H1 (cell line): Measurements from ENCODE around the gene LMOD2. TPM values are rescaled to one million over a fixed set of nuclear protein-coding genes. Genes with fewer than 3 reads are reported as not detected.

Source experiments
- ATF3 ChIP-seq: IDR thresholded peaks from 2 replicates; pipeline ENCODE4 v1.6.1; 2011; ENCODE audit warnings: low read depth, mild to moderate bottlenecking, low read length; ENCODE audit not compliant: insufficient read depth
- CTBP2 ChIP-seq: IDR thresholded peaks from 2 replicates; pipeline ENCODE4 v1.7.0; 2011; ENCODE audit warnings: borderline replicate concordance, mild to moderate bottlenecking, moderate library complexity, mixed read lengths, low read length; ENCODE audit not compliant: insufficient read depth, insufficient read length
- EP300 ChIP-seq, 2 experiments: IDR thresholded peaks; 1 replicate in 1 of 2; 2 replicates in 1 of 2; pipeline ENCODE4 v1.6.1; 2011 to 2012; ENCODE audit warnings: low read depth in 2 of 2, low read length in 2 of 2, mild to moderate bottlenecking in 2 of 2, borderline replicate concordance in 1 of 2, inconsistent platforms in 1 of 2, moderate library complexity in 1 of 2
- SRF ChIP-seq: IDR thresholded peaks from 2 replicates; pipeline ENCODE4 v1.6.1; 2011; ENCODE audit warnings: mild to moderate bottlenecking, low read depth, low read length, moderate library complexity
- polyA plus RNA-seq, 7 experiments: library from polyadenylated mRNA; depleted of rRNA in 3 of 7; stranded (reverse) in 5 of 7; unstranded in 2 of 7; fragments of >200 nt in 5 of 7; fragments of 200-250 nt in 2 of 7; gene quantifications; 1 replicate in 5 of 7; 2 replicates in 1 of 7; 4 replicates in 1 of 7; pipeline versions ENCODE4 v1.2.1 to v1.2.3, GENCODE V29; 2011 to 2013; ENCODE audit warnings: missing spikeins in 2 of 7, mixed read lengths in 2 of 7
- total RNA-seq: library from RNA; stranded (reverse); fragmentation: NEBNext Ultra II Directional; extraction: Animal tissue kit (Norgen Biotek cat#: 25700); gene quantifications from 2 replicates; pipeline ENCODE4 v1.2.1, GENCODE V29; 2021
- TF ChIP-seq, protein P1 (sequence below): fragments of 300-600 bp; sonication (generic); IDR thresholded peaks from 2 replicates; pipeline ENCODE4 v1.7.1; 2012; ENCODE audit warnings: low read length, moderate library complexity, mild to moderate bottlenecking, inconsistent platforms; ENCODE audit not compliant: insufficient replicate concordance

The LMOD2 gene
- total and polyA plus RNA-seq, 2 of the 8 experiments (the other 6 are each of a cell fraction or from before 2014, with no cell fraction given) = 0.03 to 0.22 TPM

GRCh38 chr7:123640583-123640982 lies 15.1 kb upstream of the LMOD2 start (continued):
- no peak for TF ChIP-seq ATF3
- TF ChIP-seq, protein P1, sequence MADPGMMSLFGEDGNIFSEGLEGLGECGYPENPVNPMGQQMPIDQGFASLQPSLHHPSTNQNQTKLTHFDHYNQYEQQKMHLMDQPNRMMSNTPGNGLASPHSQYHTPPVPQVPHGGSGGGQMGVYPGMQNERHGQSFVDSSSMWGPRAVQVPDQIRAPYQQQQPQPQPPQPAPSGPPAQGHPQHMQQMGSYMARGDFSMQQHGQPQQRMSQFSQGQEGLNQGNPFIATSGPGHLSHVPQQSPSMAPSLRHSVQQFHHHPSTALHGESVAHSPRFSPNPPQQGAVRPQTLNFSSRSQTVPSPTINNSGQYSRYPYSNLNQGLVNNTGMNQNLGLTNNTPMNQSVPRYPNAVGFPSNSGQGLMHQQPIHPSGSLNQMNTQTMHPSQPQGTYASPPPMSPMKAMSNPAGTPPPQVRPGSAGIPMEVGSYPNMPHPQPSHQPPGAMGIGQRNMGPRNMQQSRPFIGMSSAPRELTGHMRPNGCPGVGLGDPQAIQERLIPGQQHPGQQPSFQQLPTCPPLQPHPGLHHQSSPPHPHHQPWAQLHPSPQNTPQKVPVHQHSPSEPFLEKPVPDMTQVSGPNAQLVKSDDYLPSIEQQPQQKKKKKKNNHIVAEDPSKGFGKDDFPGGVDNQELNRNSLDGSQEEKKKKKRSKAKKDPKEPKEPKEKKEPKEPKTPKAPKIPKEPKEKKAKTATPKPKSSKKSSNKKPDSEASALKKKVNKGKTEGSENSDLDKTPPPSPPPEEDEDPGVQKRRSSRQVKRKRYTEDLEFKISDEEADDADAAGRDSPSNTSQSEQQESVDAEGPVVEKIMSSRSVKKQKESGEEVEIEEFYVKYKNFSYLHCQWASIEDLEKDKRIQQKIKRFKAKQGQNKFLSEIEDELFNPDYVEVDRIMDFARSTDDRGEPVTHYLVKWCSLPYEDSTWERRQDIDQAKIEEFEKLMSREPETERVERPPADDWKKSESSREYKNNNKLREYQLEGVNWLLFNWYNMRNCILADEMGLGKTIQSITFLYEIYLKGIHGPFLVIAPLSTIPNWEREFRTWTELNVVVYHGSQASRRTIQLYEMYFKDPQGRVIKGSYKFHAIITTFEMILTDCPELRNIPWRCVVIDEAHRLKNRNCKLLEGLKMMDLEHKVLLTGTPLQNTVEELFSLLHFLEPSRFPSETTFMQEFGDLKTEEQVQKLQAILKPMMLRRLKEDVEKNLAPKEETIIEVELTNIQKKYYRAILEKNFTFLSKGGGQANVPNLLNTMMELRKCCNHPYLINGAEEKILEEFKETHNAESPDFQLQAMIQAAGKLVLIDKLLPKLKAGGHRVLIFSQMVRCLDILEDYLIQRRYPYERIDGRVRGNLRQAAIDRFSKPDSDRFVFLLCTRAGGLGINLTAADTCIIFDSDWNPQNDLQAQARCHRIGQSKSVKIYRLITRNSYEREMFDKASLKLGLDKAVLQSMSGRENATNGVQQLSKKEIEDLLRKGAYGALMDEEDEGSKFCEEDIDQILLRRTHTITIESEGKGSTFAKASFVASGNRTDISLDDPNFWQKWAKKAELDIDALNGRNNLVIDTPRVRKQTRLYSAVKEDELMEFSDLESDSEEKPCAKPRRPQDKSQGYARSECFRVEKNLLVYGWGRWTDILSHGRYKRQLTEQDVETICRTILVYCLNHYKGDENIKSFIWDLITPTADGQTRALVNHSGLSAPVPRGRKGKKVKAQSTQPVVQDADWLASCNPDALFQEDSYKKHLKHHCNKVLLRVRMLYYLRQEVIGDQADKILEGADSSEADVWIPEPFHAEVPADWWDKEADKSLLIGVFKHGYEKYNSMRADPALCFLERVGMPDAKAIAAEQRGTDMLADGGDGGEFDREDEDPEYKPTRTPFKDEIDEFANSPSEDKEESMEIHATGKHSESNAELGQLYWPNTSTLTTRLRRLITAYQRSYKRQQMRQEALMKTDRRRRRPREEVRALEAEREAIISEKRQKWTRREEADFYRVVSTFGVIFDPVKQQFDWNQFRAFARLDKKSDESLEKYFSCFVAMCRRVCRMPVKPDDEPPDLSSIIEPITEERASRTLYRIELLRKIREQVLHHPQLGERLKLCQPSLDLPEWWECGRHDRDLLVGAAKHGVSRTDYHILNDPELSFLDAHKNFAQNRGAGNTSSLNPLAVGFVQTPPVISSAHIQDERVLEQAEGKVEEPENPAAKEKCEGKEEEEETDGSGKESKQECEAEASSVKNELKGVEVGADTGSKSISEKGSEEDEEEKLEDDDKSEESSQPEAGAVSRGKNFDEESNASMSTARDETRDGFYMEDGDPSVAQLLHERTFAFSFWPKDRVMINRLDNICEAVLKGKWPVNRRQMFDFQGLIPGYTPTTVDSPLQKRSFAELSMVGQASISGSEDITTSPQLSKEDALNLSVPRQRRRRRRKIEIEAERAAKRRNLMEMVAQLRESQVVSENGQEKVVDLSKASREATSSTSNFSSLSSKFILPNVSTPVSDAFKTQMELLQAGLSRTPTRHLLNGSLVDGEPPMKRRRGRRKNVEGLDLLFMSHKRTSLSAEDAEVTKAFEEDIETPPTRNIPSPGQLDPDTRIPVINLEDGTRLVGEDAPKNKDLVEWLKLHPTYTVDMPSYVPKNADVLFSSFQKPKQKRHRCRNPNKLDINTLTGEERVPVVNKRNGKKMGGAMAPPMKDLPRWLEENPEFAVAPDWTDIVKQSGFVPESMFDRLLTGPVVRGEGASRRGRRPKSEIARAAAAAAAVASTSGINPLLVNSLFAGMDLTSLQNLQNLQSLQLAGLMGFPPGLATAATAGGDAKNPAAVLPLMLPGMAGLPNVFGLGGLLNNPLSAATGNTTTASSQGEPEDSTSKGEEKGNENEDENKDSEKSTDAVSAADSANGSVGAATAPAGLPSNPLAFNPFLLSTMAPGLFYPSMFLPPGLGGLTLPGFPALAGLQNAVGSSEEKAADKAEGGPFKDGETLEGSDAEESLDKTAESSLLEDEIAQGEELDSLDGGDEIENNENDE = no peak
- no peak for TF ChIP-seq SRF
- TF ChIP-seq EP300 (IDR thresholded peaks at IDR 0.05; ENCODE audit: borderline replicate concordance in 1 of 2, low read depth in 2 of 2, low read length in 2 of 2) = no peak
- TF ChIP-seq CTBP2 = no peak
